ENCODE results near the gene PNO1. TPM values are rescaled to one million over a fixed set of nuclear protein-coding genes. Genes with fewer than 3 reads are reported as not detected.

PNO1 gene
- 21.8 and 29.2 TPM in 2 replicates for total RNA-seq

DNA sequence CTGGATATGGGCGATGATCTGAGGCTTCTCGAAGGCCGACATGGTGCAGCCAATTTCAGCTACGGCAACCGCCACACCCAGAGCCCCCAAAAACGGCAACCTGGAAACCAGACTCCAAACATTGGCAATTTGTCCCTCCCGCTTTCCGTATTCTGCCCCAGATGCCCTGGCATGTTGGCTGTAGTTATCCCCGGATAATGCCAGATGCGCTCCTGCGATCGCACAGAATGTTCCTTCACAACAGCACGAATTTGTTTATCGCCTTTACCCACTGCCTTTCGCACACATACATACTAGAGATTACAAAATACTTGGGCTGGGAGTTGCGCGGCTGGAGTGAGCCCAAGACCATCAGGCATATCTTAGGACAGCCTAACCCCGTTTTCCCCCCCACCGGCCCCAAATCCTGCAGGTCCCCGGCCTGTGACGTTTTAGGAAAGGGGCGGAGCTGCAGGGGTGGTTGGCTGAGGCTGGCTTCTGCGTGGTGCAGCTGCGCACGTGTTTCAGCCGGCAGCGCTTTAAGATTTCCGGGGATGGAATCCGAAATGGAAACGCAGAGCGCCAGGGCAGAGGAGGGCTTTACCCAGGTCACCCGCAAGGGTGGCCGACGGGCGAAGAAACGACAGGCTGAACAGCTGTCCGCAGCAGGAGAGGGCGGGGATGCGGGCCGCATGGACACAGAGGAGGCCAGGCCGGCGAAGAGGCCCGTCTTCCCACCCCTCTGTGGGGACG, at the start of gene PNO1:
Gene PNO1 (plus strand): TSS at position 487 of the 732 bp plus-strand sequence. CDS start 47 bp downstream, at position 534.

Other genes with a start within 250 kb of the PNO1 start
- gene C1D, start 94.9 kb upstream of the PNO1 start, total RNA-seq, result 32.3 and 45.6 TPM in 2 replicates
- gene PPP3R1, start 94.6 kb downstream of the PNO1 start, total RNA-seq, result 20.1 and 23.7 TPM in 2 replicates
- 0.61 TPM in 1 of 2 replicates, not detected in the other for gene CNRIP1, start 162.1 kb downstream of the PNO1 start, total RNA-seq
- not detected in 2 replicates for gene PLEK, start 207.4 kb downstream of the PNO1 start, total RNA-seq

Measured in hair follicular keratinocyte (primary cell).